BE2C (cell line): ENCODE measurements around the gene TANC2.

Source experiments
- DNase-seq: peaks from one replicate; pipeline ENCODE4 v3.0.0-alpha.2; 2020
- H3K27me3 ChIP-seq: fragments of 250-450 bp; sonication (Bioruptor Pico); 2 replicates; pipeline ENCODE4 v1.5.1; 2020; ENCODE audit warnings: mild to moderate bottlenecking
- H3K36me3 ChIP-seq: fragments of 250-450 bp; sonication (Bioruptor Pico); 2 replicates; pipeline ENCODE4 v1.5.1; 2020; ENCODE audit warnings: mild to moderate bottlenecking
- H3K4me1 ChIP-seq: fragments of 250-450 bp; sonication (Bioruptor Pico); 2 replicates; pipeline ENCODE4 v1.5.1; 2020
- H3K4me3 ChIP-seq: 2 replicates; pipeline ENCODE4 v1.5.1; 2011; ENCODE audit warnings: low read depth, low read length
- H3K9me3 ChIP-seq: fragments of 250-450 bp; sonication (Bioruptor Pico); 2 replicates; pipeline ENCODE4 v1.5.1; 2020
- CTCF ChIP-seq: IDR thresholded peaks from 2 replicates; pipeline ENCODE4 v1.5.1; 2012; ENCODE audit warnings: mild to moderate bottlenecking, low read depth, low read length

The TANC2 gene

DNA sequence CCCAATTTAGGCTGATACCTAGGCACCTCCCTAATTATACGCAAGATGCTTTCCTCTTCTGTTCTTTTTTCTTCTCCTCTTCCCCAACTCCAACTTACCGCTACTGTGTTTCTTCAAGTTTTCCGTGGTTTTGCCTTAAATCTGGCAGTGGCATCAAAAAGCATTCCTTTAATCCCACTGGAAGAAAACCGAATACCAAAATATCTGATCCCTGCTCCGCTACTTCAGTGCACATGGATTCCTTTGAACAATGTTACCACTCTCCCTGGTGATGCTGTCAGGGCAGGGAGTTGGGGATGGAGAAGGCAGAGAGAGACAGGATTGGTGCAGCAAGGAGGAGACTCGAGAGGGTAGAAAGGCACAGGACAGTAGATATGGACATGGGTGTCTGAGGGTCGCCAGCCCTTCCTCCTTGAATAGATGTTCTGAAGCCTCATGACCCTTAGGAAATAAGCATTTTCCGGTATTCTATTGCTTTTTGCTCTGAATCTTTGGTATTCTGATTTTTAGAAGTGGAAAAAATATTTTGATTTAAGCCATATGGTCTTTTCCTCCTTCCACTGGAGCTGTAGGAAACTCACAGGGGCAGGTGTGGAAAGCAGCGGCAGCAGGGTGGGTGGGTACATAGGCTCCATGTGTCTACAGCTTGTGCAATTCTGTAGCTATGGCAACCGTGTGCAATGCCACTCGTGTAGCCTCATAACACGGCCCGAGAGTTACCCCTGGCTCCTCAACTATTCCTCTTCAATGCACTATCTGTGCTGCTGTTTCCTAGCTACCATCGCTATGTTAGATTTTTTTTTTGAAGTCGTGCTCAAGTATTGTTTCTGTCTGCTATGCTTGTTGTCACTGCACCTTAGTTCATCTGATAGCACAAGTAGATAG lies 32.3 kb upstream of the TANC2 start:
- Histone ChIP-seq H3K9me3 (no peaks in the 10 kb centered on the region), H3K4me1 (peaks cover 10% of the 10 kb centered on the region; the same call in 1 of the 2 replicates), H3K36me3 (no peaks in the 10 kb centered on the region), H3K27me3 (no peaks in the 10 kb centered on the region), H3K4me3 (no peak overlapping the region)
- no peak for DNase-seq
- no peak for TF ChIP-seq CTCF

DNA sequence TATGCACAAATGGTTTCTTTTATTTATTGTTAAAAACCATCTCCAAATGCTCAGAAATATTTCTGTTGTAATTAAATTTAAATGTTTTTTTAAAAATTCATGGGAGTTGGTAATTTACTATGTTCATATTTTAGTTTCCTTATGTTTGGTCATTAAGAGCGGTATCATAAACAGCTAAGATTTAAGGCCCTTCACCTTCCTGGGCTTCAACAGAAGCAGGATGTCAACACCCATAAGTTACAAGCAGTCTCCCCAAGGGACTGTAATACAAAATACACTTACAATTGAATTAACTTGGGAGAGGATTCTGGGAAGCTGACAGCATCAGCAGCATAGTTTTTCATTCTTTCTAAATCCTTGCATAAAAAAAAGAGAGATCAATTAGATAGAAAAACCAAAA lies 30.9 kb upstream of the TANC2 start:
- Histone ChIP-seq H3K9me3 (no peaks in the 10 kb centered on the region), H3K36me3 (no peaks in the 10 kb centered on the region), H3K27me3 (no peaks in the 10 kb centered on the region), H3K4me3 (no peak overlapping the region), H3K4me1 (peaks cover 10% of the 10 kb centered on the region; the same call in 1 of the 2 replicates)
- no peak for DNase-seq
- TF ChIP-seq CTCF: no peak

DNA sequence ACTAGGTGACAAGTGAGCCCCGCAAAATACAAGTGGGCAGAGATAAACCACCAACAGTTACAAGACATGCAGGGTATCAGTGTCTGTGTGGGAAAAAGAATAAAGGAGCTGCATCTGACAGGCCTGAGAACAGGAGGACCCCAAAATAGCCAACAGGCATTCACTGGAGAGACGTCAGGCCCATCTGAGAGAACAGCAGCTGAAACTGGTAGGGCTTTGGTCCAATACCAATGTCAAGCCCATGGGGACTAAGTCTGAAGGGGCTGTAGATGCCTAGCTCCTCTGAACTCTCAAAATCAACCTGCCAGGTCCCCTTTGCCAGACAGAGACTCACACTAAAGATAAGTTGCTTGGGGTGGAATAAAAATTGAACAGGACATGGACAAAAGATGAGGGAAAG lies 30.5 kb upstream of the TANC2 start:
- Histone ChIP-seq H3K4me3 (no peak overlapping the region), H3K4me1 (peaks cover 10% of the 10 kb centered on the region; the same call in 1 of the 2 replicates), H3K9me3 (no peaks in the 10 kb centered on the region), H3K27me3 (no peaks in the 10 kb centered on the region), H3K36me3 (no peaks in the 10 kb centered on the region)
- DNase-seq: no peak
- TF ChIP-seq CTCF: no peak

DNA sequence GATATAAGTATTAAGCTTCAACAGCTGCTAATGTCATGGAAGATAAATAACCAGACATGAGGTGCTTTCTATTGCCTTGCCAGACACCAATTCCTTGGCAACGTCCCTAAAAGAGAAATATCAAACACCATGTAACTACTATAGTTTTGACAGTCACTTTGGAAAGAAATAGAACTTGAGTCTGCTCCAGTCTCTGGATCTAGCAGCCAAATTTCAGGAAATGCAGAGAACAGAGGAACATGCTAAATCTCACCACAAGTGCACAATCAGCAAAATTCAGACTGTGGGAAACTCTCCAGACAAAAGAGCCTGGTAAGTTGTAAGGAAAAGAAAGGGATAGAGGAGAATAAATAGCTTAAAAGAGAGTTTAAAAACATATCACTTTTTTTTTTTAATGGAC lies 28.4 kb upstream of the TANC2 start:
- no peaks in the 10 kb centered on the region for H3K36me3 ChIP-seq
- no peaks in the 10 kb centered on the region for H3K27me3 ChIP-seq
- H3K4me3 ChIP-seq: no peak overlapping the region
- no peak for TF ChIP-seq CTCF
- no peaks in the 10 kb centered on the region for H3K9me3 ChIP-seq
- peaks cover 10% of the 10 kb centered on the region; the same call in 1 of the 2 replicates for H3K4me1 ChIP-seq
- DNase-seq: no peak

DNA sequence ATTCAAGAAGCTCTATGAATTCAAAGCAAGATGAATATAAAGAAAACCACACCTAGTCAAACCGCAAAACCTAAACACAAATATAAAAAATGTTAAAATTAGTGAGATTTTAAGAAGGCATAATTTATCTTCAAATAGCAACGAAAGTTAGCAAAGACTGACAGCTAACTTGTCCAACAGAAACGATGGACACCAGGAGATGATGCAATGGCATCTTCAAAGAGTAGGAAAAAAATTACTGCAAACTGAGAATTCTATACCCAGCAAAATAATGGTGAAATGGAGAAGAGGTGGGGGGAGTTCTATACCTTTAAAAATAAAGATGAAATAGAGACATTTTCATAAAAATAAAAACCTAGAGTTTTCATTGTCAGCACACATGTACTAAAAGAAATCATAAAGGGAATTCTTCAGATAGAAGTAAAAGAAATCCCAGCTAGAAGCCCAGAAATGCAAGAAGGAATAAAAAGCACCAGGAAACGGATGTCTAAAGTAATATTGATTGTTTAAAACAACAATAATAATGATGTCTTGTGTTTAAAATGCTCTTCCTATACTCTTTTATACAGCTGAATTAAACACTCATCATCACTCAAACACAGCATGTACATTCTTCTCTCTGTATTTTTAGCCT lies 24.6 kb upstream of the TANC2 start:
- TF ChIP-seq CTCF: no peak
- Histone ChIP-seq H3K9me3 (no peaks in the 10 kb centered on the region), H3K27me3 (no peaks in the 10 kb centered on the region)

DNA sequence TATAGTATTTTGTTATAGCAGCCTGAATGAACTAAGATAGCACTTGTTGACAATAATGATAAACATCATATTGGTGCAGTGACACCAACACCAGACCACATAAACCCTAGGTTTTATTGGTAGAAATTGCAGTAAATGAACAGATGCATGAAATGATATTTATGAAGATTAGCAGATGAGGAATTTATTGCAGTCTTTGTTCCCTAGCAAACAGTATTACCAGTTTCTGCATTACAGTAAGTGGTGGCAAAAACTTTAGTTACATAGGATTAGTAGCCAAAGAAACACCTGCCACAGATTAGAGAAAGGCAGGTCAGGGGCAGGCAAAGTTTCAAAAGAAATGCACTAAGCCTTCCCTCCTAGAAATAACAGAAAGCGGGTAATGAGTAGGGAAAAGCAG lies 17.7 kb upstream of the TANC2 start:
- Histone ChIP-seq H3K4me3 (no peak overlapping the region), H3K4me1 (no peaks in the 10 kb centered on the region), H3K27me3 (no peaks in the 10 kb centered on the region), H3K9me3 (no peaks in the 10 kb centered on the region), H3K36me3 (no peaks in the 10 kb centered on the region)
- DNase-seq: no peak
- no peak for TF ChIP-seq CTCF

More for the DNA sequence above, 24.6 kb upstream of the TANC2 start:
- no peak overlapping the region for H3K4me3 ChIP-seq
- no peaks in the 10 kb centered on the region for H3K36me3 ChIP-seq
- H3K4me1 ChIP-seq: no peaks in the 10 kb centered on the region
- DNase-seq: no peak
